K562 (cell line): ENCODE measurements around the gene ADAM19.

ENCODE experiments used
- ATF2 ChIP-seq: sonication (generic); formaldehyde crosslinking; IDR thresholded peaks from 2 replicates; pipeline ENCODE4 v1.8.1; 2022; ENCODE audit warnings: missing genetic modification reagents
- CTCF ChIP-seq, 3 experiments: IDR thresholded peaks in 2 of 3; conservative IDR thresholded peaks in 1 of 3; 2 replicates each; pipeline ENCODE4 v1.5.1; 2011 to 2012; ENCODE audit warnings: low read length in 3 of 3, mild to moderate bottlenecking in 3 of 3, control low read depth in 2 of 3, improper control_type of control experiment in 1 of 3, inconsistent platforms in 1 of 3, low read depth in 1 of 3, mixed read lengths in 1 of 3, moderate library complexity in 1 of 3; ENCODE audit not compliant: insufficient read depth in 2 of 3
- GABPB1 ChIP-seq: sonication (generic); formaldehyde crosslinking; IDR thresholded peaks from 2 replicates; pipeline ENCODE4 v1.8.0; 2022; ENCODE audit warnings: mild to moderate bottlenecking, missing genetic modification reagents
- HMG20A ChIP-seq: fragments of 450-650 bp; formaldehyde crosslinking; conservative IDR thresholded peaks from 2 replicates; pipeline ENCODE4 v1.4.0; 2020; ENCODE audit warnings: mild to moderate bottlenecking, mixed read lengths
- IRF2 ChIP-seq: sonication (generic); formaldehyde crosslinking; IDR thresholded peaks from 2 replicates; pipeline ENCODE4 v1.8.1; 2022; ENCODE audit warnings: mild to moderate bottlenecking, missing genetic modification reagents
- KDM4B ChIP-seq, 2 experiments: fragments of 450-650 bp in 1 of 2; sonication (generic) in 1 of 2; IDR thresholded peaks; 2 replicates each; pipeline ENCODE4 v1.6.1; 2016 to 2017; ENCODE audit warnings: borderline replicate concordance in 2 of 2, antibody characterized with exemption in 1 of 2, low read depth in 1 of 2, mild to moderate bottlenecking in 1 of 2
- KLF13 ChIP-seq: fragments of 450-650 bp; IDR thresholded peaks from 2 replicates; pipeline ENCODE4 v1.6.1; 2016; ENCODE audit warnings: missing genetic modification characterization, low read depth, mild to moderate bottlenecking, missing compliant biosample characterization, moderate library complexity, borderline replicate concordance
- NFATC3 ChIP-seq: fragments of 450-650 bp; IDR thresholded peaks from 2 replicates; pipeline ENCODE4 v1.6.1; 2017; ENCODE audit warnings: mild to moderate bottlenecking
- NR1H2 ChIP-seq: sonication (generic); formaldehyde crosslinking; IDR thresholded peaks from 2 replicates; pipeline ENCODE4 v1.4.0; 2020; ENCODE audit warnings: mild to moderate bottlenecking, missing genetic modification reagents
- REST ChIP-seq, 2 experiments: fragments of 450-650 bp; formaldehyde crosslinking in 1 of 2; IDR thresholded peaks; 2 replicates each; pipeline versions ENCODE4 v1.4.0 to v1.6.1; 2014 to 2020; ENCODE audit warnings: mild to moderate bottlenecking in 2 of 2, borderline replicate concordance in 1 of 2, low read depth in 1 of 2
- TOE1 ChIP-seq, 2 experiments: fragments of 450-650 bp in 1 of 2; sonication (generic) in 1 of 2; formaldehyde crosslinking in 1 of 2; IDR thresholded peaks; 2 replicates each; pipeline versions ENCODE4 v1.7.1 to v1.8.0; 2016 to 2022; ENCODE audit warnings: borderline replicate concordance in 2 of 2, mild to moderate bottlenecking in 2 of 2, antibody characterized with exemption in 1 of 2, inconsistent platforms in 1 of 2, low read depth in 1 of 2, missing genetic modification reagents in 1 of 2, moderate library complexity in 1 of 2
- XRCC4 ChIP-seq: IDR thresholded peaks from one replicate; pipeline ENCODE4 v1.6.1; 2011; ENCODE audit not compliant: insufficient read depth, insufficient read length; ENCODE audit errors: extremely low read depth
- TF ChIP-seq, protein P1 (sequence below): fragments of 250-450 bp; sonication (Bioruptor Pico); IDR thresholded peaks from 2 replicates; pipeline ENCODE4 v1.5.0; 2021; ENCODE audit warnings: mild to moderate bottlenecking, borderline replicate concordance

- no peak for TF ChIP-seq CTCF (IDR thresholded peaks at IDR 0.05 in 2 of 3, conservative IDR thresholded peaks at IDR 0.05 in 1 of 3; ENCODE audit: insufficient read depth in 2 of 3, low read depth in 1 of 3, low read length in 3 of 3)
- TF ChIP-seq NR1H2 (CRISPR knock-in tag), result no peak
- TF ChIP-seq, protein P1, sequence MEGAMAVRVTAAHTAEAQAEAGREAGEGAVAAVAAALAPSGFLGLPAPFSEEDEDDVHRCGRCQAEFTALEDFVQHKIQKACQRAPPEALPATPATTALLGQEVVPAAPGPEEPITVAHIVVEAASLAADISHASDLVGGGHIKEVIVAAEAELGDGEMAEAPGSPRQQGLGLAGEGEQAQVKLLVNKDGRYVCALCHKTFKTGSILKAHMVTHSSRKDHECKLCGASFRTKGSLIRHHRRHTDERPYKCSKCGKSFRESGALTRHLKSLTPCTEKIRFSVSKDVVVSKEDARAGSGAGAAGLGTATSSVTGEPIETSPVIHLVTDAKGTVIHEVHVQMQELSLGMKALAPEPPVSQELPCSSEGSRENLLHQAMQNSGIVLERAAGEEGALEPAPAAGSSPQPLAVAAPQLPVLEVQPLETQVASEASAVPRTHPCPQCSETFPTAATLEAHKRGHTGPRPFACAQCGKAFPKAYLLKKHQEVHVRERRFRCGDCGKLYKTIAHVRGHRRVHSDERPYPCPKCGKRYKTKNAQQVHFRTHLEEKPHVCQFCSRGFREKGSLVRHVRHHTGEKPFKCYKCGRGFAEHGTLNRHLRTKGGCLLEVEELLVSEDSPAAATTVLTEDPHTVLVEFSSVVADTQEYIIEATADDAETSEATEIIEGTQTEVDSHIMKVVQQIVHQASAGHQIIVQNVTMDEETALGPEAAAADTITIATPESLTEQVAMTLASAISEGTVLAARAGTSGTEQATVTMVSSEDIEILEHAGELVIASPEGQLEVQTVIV (CRISPR knock-in tag), result no peak
- TF ChIP-seq KLF13 (tag), result no peak
- TF ChIP-seq ATF2 (CRISPR knock-in tag), result no peak
- no peak for TF ChIP-seq KDM4B (IDR thresholded peaks at IDR 0.05; ENCODE audit: borderline replicate concordance in 2 of 2, low read depth in 1 of 2)
- TF ChIP-seq TOE1 (IDR thresholded peaks at IDR 0.05; ENCODE audit: borderline replicate concordance), result no peak
- no peak for TF ChIP-seq TOE1 (CRISPR knock-in tag; IDR thresholded peaks at IDR 0.05; ENCODE audit: borderline replicate concordance, low read depth)
- TF ChIP-seq NFATC3, result no peak
- TF ChIP-seq REST (IDR thresholded peaks at IDR 0.05; ENCODE audit: borderline replicate concordance), result no peak
- no peak for TF ChIP-seq REST (CRISPR knock-in tag; IDR thresholded peaks at IDR 0.05; ENCODE audit: low read depth)
- TF ChIP-seq HMG20A (CRISPR knock-in tag), result no peak
- TF ChIP-seq XRCC4, result no peak
- TF ChIP-seq IRF2 (CRISPR knock-in tag), result no peak
- TF ChIP-seq GABPB1, result no peak
These were observed 71.5 kb downstream of the ADAM19 start for GRCh38 chr5:157504053-157504452.
